Fibroblast of peridontal ligament (primary cell): ENCODE results near the gene OTUD3.

Source experiments
- DNase-seq: peaks from one replicate; pipeline ENCODE4 v3.0.0-alpha.2; 2010; ENCODE audit errors: extremely low read depth

Gene OTUD3

GRCh38 chr1:19954059-19954458 is 71.9 kb downstream of the OTUD3 start:
- DNase-seq: no peak

- no peak for DNase-seq
Observed at GRCh38 chr1:19955534-19956170, 73.5 kb downstream of the OTUD3 start.

GRCh38 chr1:19957779-19958178 is 75.6 kb downstream of the OTUD3 start:
- DNase-seq: no peak

- DNase-seq: no peak
Observed at GRCh38 chr1:19960591-19960990, 78.4 kb downstream of the OTUD3 start.
